ENCODE measurements around the gene NABP1. TPM values are rescaled to one million over a fixed set of nuclear protein-coding genes. Genes with fewer than 3 reads are reported as not detected.

Gene NABP1
- total RNA-seq, 1 donor from 2014 or later: 8.9 TPM

DNA sequence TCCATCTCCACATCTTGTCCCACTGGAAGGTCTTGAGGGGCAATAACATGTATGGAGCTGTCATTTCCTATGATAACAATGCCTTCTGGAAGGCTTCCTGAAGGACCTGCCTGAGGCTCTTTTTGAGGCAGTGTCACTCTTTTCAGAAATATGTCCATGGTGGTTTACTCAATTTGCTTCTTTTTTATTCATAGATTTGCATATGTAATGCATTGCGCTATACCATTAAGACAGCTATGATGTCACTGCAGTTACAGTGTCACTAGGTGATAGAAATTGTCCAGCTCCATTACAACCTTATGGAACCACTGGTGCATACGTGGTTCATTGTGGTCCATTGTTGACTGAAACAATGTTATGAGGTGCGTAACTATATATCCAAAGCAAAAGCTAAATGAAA lies 19.9 kb downstream of the NABP1 start:
- DNase-seq (ENCODE audit: low read depth, low spot score): no peak
- peaks cover 12% of the 10 kb centered on the region for H3K4me1 Mint-ChIP-seq
- H3K36me3 Mint-ChIP-seq (ENCODE audit: low read depth): no peaks in the 10 kb centered on the region
- no peaks in the 10 kb centered on the region for H3K27me3 Mint-ChIP-seq (ENCODE audit: low read depth)
- H3K27ac Mint-ChIP-seq (ENCODE audit: unreplicated experiment): no peak overlapping the region
- H3K4me3 Mint-ChIP-seq: no peak overlapping the region
- H3K9me3 Mint-ChIP-seq: peaks cover 14% of the 10 kb centered on the region
- TF ChIP-seq, protein P1, sequence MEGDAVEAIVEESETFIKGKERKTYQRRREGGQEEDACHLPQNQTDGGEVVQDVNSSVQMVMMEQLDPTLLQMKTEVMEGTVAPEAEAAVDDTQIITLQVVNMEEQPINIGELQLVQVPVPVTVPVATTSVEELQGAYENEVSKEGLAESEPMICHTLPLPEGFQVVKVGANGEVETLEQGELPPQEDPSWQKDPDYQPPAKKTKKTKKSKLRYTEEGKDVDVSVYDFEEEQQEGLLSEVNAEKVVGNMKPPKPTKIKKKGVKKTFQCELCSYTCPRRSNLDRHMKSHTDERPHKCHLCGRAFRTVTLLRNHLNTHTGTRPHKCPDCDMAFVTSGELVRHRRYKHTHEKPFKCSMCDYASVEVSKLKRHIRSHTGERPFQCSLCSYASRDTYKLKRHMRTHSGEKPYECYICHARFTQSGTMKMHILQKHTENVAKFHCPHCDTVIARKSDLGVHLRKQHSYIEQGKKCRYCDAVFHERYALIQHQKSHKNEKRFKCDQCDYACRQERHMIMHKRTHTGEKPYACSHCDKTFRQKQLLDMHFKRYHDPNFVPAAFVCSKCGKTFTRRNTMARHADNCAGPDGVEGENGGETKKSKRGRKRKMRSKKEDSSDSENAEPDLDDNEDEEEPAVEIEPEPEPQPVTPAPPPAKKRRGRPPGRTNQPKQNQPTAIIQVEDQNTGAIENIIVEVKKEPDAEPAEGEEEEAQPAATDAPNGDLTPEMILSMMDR (conservative IDR thresholded peaks at IDR 0.05): no peak

DNA sequence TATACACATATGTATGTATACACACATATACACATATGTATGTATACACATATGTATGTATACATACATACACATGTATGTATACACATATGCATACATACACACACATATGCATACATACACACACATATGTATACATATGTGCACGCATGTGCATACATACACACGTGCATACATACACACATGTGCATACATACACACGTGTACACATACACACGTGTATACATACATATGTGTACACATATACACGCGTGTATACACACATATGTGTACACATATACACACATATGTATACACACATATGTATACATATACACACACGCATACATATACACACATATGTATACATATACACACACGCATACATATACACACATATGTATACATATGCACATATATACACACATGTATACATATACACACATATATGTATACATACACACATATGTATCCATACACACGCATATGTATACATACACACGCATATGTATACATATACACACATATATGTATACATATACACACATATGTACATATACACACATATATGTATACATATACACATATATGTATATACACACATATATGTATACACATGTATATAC lies 21.5 kb downstream of the NABP1 start:
- Mint-ChIP-seq H3K36me3 (ENCODE audit: low read depth) (no peaks in the 10 kb centered on the region), H3K27ac (ENCODE audit: unreplicated experiment) (no peak overlapping the region), H3K4me1 (peaks cover 12% of the 10 kb centered on the region), H3K9me3 (peaks cover 12% of the 10 kb centered on the region), H3K27me3 (ENCODE audit: low read depth) (no peaks in the 10 kb centered on the region), H3K4me3 (no peak overlapping the region)
- DNase-seq (ENCODE audit: low read depth, low spot score): no peak
- TF ChIP-seq, protein P1 (conservative IDR thresholded peaks at IDR 0.05): no peak

- Mint-ChIP-seq H3K27me3 (ENCODE audit: low read depth) (no peaks in the 10 kb centered on the region), H3K36me3 (ENCODE audit: low read depth) (no peaks in the 10 kb centered on the region), H3K4me3 (no peak overlapping the region), H3K27ac (ENCODE audit: unreplicated experiment) (no peak overlapping the region), H3K4me1 (peaks cover 24% of the 10 kb centered on the region), H3K9me3 (peaks cover 15% of the 10 kb centered on the region)
- DNase-seq (ENCODE audit: low read depth, low spot score): no peak
- TF ChIP-seq, protein P1 (conservative IDR thresholded peaks at IDR 0.05): no peak
Measured at GRCh38 chr2:191701029-191701428, 23.1 kb downstream of the NABP1 start.

- Mint-ChIP-seq H3K27me3 (ENCODE audit: low read depth) (no peaks in the 10 kb centered on the region), H3K36me3 (ENCODE audit: low read depth) (no peaks in the 10 kb centered on the region)
Measured at GRCh38 chr2:191701696-191702095, 23.8 kb downstream of the NABP1 start.

DNA sequence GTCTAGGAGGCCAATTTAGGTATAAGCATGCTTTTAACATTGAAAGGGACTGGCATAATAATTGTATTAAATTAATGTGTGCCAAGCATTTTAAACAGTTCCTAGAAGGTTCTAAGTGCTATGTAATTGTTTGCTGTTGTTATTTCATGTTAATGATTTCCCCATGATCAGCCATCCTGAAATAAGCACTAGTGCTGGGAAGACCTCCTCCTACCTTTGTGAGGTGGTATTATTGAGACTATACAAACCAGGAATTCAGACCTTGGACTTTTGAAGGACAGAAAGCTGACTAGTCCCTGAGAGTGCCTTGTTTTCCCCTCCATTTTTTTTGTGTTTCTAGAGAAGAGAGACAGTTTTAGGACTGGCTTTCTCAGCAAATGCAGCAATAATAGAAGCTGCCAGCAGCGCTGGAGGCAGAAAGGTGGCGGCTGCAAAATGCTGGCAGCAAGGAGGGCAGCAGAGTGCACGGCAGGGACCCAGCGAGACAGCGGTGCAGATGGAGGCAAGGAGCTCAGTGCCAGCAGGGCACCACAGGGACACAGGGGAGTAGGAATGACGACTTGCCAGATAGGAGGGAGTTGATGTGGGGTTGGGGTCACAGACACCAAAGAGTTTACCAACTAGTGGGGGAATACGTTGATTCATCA lies 25.3 kb downstream of the NABP1 start:
- H3K4me1 Mint-ChIP-seq: peaks cover 24% of the 10 kb centered on the region

More at GRCh38 chr2:191701696-191702095, 23.8 kb downstream of the NABP1 start:
- peaks cover 24% of the 10 kb centered on the region for H3K4me1 Mint-ChIP-seq
- H3K9me3 Mint-ChIP-seq: peaks cover 15% of the 10 kb centered on the region
- no peak overlapping the region for H3K27ac Mint-ChIP-seq (ENCODE audit: unreplicated experiment)
- H3K4me3 Mint-ChIP-seq: no peak overlapping the region
- TF ChIP-seq, protein P1 (conservative IDR thresholded peaks at IDR 0.05): no peak
- no peak for DNase-seq (ENCODE audit: low read depth, low spot score)

More for the DNA sequence above, 25.3 kb downstream of the NABP1 start:
- TF ChIP-seq, protein P1 (conservative IDR thresholded peaks at IDR 0.05): no peak
- DNase-seq (ENCODE audit: low read depth, low spot score): no peak
- H3K27ac Mint-ChIP-seq (ENCODE audit: unreplicated experiment): no peak overlapping the region
- H3K9me3 Mint-ChIP-seq: peaks cover 11% of the 10 kb centered on the region
- no peaks in the 10 kb centered on the region for H3K36me3 Mint-ChIP-seq (ENCODE audit: low read depth)
- H3K4me3 Mint-ChIP-seq: no peak overlapping the region
- no peaks in the 10 kb centered on the region for H3K27me3 Mint-ChIP-seq (ENCODE audit: low read depth)
